Lower leg skin (tissue), 3 donors: Measurements from ENCODE around the gene CCNK.

Source experiments
- CTCF ChIP-seq, 3 donors: fragments of 450-650 bp; IDR thresholded peaks; one replicate each; pipeline ENCODE4 v1.5.1; 2016; ENCODE audit warnings: antibody characterized with exemption in 3 of 3, mild to moderate bottlenecking in 3 of 3, moderate library complexity in 2 of 3
- POLR2A ChIP-seq, 2 donors: fragments of 450-650 bp; IDR thresholded peaks; one replicate each; pipeline ENCODE4 v1.6.1; 2016 to 2017; ENCODE audit warnings: antibody characterized with exemption in 2 of 2, mild to moderate bottlenecking in 1 of 2, moderate library complexity in 1 of 2

DNA sequence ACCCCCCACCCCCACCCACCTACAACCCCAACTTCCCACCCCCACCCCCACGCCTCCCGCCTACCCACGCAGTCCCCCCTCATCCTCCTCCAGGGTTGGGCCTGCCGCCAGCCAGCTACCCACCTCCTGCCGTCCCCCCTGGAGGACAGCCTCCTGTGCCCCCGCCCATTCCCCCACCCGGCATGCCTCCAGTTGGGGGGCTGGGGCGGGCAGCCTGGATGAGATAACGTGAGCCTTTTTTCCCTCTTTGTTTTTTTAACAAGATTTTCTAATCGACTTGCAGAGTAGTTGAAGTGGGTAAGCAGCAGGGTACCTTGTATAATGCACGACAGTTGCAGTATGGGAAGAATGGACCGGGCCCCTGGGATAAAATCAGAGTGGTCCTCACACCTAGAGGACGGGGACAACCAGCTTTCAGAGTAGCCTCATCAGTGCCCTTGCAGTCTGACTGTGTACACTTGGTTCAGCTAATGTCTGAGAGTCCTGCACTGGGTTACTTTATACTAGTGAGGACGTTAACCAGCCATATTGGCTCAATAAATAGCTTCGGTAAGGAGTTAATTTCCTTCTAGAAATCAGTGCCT lies 29.4 kb downstream of the CCNK start:
- TF ChIP-seq CTCF (IDR thresholded peaks at IDR 0.05) (no peak), POLR2A (IDR thresholded peaks at IDR 0.05) (no peak)
